Panc1 (cell line): ENCODE measurements around the gene HHLA2. TPM values are rescaled to one million over a fixed set of nuclear protein-coding genes. Genes with fewer than 3 reads are reported as not detected.

ENCODE experiments used
- ATAC-seq: fragments of 200-7000 bp; cut with Tn5 transposase; 2 replicates; pipeline ENCODE4 v1.9.1; 2020; ENCODE audit warnings: mild to moderate bottlenecking, moderate library complexity
- BruUV-seq: library from RNA; stranded (reverse); fragments of 400-500 nt; replicated peaks from 2 replicates; lab custom pipeline; 2021; lab: Mats Ljungman, UMichigan
- CTCF ChIA-PET: fragments of 300-600 bp; sonication (Branson Sonifier 250); formaldehyde crosslinking; loops from one replicate; lab custom pipeline; 2022; ENCODE audit warnings: antibody characterized with exemption; lab: Charles Lee
- POLR2A ChIA-PET: fragments of 300-600 bp; sonication (Branson Sonifier 250); formaldehyde crosslinking; loops from one replicate; lab custom pipeline; 2022; ENCODE audit warnings: antibody characterized with exemption; lab: Charles Lee
- DNase-seq: peaks from one replicate; pipeline ENCODE4 v3.0.0-alpha.2; 2010; ENCODE audit warnings: low read depth, low spot score
- H3K27ac ChIP-seq: 2 replicates; pipeline ENCODE4 v1.5.1; 2011; ENCODE audit warnings: mild to moderate bottlenecking, low read length, inconsistent platforms
- H3K27me3 ChIP-seq: fragments of 200-500 bp; sonication (Bioruptor generic); 2 replicates; pipeline ENCODE4 v1.6.0; 2014; ENCODE audit warnings: low read length, inconsistent platforms; ENCODE audit not compliant: control insufficient read depth, insufficient read depth
- H3K36me3 ChIP-seq: fragments of 200-500 bp; sonication (Bioruptor generic); 2 replicates; pipeline ENCODE4 v1.5.1; 2014; ENCODE audit warnings: inconsistent platforms, mild to moderate bottlenecking, low read length, moderate library complexity; ENCODE audit not compliant: control insufficient read depth, insufficient read depth
- H3K4me1 ChIP-seq: 2 replicates; pipeline ENCODE4 v1.5.1; 2011; ENCODE audit warnings: inconsistent platforms, mild to moderate bottlenecking, low read length, moderate library complexity; ENCODE audit not compliant: control insufficient read depth, insufficient read depth
- H3K4me3 ChIP-seq, 2 experiments: 2 replicates each; pipeline ENCODE4 v1.5.1; 2011 to 2012; ENCODE audit warnings: low read depth in 2 of 2, low read length in 2 of 2, mild to moderate bottlenecking in 2 of 2, inconsistent platforms in 1 of 2, moderate library complexity in 1 of 2
- H3K9me3 ChIP-seq: fragments of 200-500 bp; sonication (Bioruptor generic); 2 replicates; pipeline ENCODE4 v1.5.1; 2014; ENCODE audit warnings: low read depth, mild to moderate bottlenecking, inconsistent platforms, low read length, moderate library complexity; ENCODE audit not compliant: control insufficient read depth, insufficient read depth
- CTCF ChIP-seq: fragments of 450-650 bp; IDR thresholded peaks from 2 replicates; pipeline ENCODE4 v1.5.1; 2017; ENCODE audit warnings: mild to moderate bottlenecking
- POLR2AphosphoS5 ChIP-seq: IDR thresholded peaks from 2 replicates; pipeline ENCODE4 v1.6.1; 2012; ENCODE audit warnings: mild to moderate bottlenecking, low read depth, low read length, moderate library complexity
- REST ChIP-seq, 2 experiments: IDR thresholded peaks; 2 replicates each; pipeline ENCODE4 v1.6.1; 2011 to 2012; ENCODE audit warnings: low read depth in 2 of 2, control low read depth in 1 of 2, low read length in 1 of 2, mild to moderate bottlenecking in 1 of 2, moderate library complexity in 1 of 2; ENCODE audit not compliant: insufficient read depth in 1 of 2
- SIN3A ChIP-seq: IDR thresholded peaks from 2 replicates; pipeline ENCODE4 v1.6.1; 2012; ENCODE audit warnings: low read depth, mild to moderate bottlenecking, low read length, moderate library complexity, borderline replicate concordance; ENCODE audit not compliant: insufficient read depth
- TCF7L2 ChIP-seq: IDR thresholded peaks from 2 replicates; pipeline ENCODE4 v1.6.1; 2011; ENCODE audit warnings: mild to moderate bottlenecking, low read depth, low read length, inconsistent platforms
- in situ Hi-C: cut with HindIII; loops from 2 replicates; pipeline ENCODE4 v1.10.0; 2016; ENCODE audit warnings: low sequenced_read_pairs, low pct_unique_long_range_greater_than_20kb
- intact Hi-C: fragments of 100-400 bp; cut with micrococcal nuclease; formaldehyde crosslinking; loops from one replicate; pipeline ENCODE4 v1.10.0; 2022; ENCODE audit not compliant: unreplicated experiment
- total RNA-seq: library from RNA; stranded (reverse); gene quantifications from one replicate; pipeline ENCODE4 v1.2.1, GENCODE V29; 2021; ENCODE audit not compliant: unreplicated experiment

The HHLA2 gene
- total RNA-seq, 1 experiment from 2014 or later: not detected

DNA sequence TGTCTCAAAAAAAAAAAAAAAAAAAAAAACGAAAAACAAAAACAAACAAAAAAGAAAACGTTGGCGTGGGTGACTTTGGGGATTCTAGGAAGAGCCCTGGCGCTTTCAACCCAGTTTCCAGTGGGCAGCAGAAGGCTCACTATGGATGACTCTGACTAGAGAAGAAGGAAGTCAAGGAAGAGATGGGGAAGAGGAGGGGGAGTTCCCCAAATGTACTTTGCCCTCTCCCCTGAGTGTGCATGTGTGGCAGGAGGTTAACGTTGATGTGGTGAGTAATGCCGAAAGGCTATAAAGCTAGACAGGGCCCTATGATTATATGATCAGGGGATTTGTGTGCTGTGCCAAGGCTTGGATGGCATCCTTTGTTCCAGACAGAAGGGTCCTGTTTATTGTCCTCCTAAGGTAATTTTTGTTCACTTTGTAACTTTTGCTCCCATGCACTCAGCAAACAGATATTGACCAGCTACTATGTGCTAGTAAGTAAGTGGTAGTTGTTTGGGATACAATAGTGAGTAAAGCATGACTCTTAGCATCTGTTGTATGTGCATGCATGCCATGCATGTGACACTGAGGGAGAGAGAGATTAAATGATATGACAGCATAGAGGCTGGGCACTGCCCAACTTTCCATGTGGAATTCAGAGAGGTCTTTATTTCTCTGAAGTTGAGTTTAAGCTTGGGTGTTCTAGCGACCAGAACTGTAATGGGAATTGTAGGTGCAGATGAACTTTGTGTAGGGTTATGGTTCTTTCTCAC, 750 bp upstream of the HHLA2 start:
- Histone ChIP-seq H3K4me1 (no peaks in the 10 kb centered on the region), H3K36me3 (no peaks in the 10 kb centered on the region), H3K27me3 (no peaks in the 10 kb centered on the region), H3K9me3 (no peaks in the 10 kb centered on the region), H3K27ac (no peak overlapping the region), H3K4me3 (no peak overlapping the region)
- TF ChIP-seq POLR2AphosphoS5 (no peak), SIN3A (no peak), REST (IDR thresholded peaks at IDR 0.05; ENCODE audit: insufficient read depth in 1 of 2, low read depth in 2 of 2, low read length in 1 of 2) (no peak), TCF7L2 (no peak), CTCF (no peak)
- ATAC-seq (no peak), DNase-seq (no peak)
- intact Hi-C loops (no loop called here), in situ Hi-C loops (no loop called here)
- POLR2A ChIA-PET: no interaction called here
- CTCF ChIA-PET: no interaction called here
- no TSS peak for BruUV-seq

DNA sequence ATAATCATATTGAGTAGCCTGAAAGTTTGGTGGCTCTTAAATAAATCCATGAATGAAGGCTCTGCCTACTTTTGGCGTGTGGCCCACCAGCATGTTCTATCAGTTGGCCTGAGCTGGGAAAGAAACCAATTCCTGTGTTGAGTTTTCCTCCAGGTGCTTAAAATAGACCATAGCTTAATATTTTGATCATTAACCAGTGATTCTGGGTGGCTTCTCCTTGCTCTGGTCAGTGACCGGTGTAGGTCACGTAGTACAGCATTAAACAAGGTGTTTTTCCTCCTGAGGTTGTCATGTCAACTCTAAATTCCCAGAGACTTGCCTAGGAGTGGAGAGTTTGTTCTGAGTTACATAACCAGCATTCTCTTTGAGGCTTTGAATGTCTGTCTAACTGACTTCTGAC, 1.3 kb downstream of the HHLA2 start:
- Histone ChIP-seq H3K4me1 (no peaks in the 10 kb centered on the region; the same call in 1 of the 2 replicates), H3K27me3 (no peaks in the 10 kb centered on the region), H3K4me3 (no peak overlapping the region), H3K9me3 (no peaks in the 10 kb centered on the region), H3K27ac (no peak overlapping the region), H3K36me3 (no peaks in the 10 kb centered on the region)
- ATAC-seq (no peak), DNase-seq (no peak)
- CTCF ChIA-PET: no interaction called here
- TF ChIP-seq SIN3A: no peak
- POLR2A ChIA-PET: no interaction called here
- intact Hi-C loops (no loop called here), in situ Hi-C loops (no loop called here)
- BruUV-seq: no TSS peak

DNA sequence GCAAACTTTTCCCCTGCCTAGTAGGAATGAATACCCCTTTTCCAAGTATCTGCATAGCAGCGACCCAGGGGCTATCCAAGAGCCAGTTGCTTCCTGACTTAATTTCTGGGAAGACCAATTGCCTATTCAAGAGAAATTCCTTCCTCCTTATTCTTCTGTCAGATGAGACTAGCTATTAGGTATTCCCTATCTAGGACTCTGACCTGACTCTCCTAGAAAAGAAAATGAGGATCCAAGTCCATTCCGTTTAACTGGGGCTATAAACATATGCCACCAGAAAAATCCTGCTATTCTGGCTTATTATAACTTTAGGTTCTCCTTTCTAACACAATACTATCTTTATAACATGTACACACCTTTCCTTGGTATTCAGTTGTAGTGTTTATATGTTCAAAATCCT, 1.7 kb downstream of the HHLA2 start:
- no peak overlapping the region for H3K4me3 ChIP-seq
- ATAC-seq: no peak
- intact Hi-C loops: no loop called here
- BruUV-seq: no TSS peak
- no peak overlapping the region for H3K27ac ChIP-seq
- H3K9me3 ChIP-seq: no peaks in the 10 kb centered on the region
- no peak for DNase-seq
- POLR2A ChIA-PET: no interaction called here
- no peaks in the 10 kb centered on the region; the same call in 1 of the 2 replicates for H3K4me1 ChIP-seq
- in situ Hi-C loops: no loop called here
- H3K27me3 ChIP-seq: no peaks in the 10 kb centered on the region
- CTCF ChIA-PET: no interaction called here
- TF ChIP-seq REST (IDR thresholded peaks at IDR 0.05; ENCODE audit: insufficient read depth in 1 of 2, low read depth in 2 of 2, low read length in 1 of 2) (no peak), SIN3A (no peak), CTCF (no peak), POLR2AphosphoS5 (no peak), TCF7L2 (no peak)
- no peaks in the 10 kb centered on the region for H3K36me3 ChIP-seq
